SK-N-SH (cell line): ENCODE data around the gene PDPK1. TPM values are rescaled to one million over a fixed set of nuclear protein-coding genes. Genes with fewer than 3 reads are reported as not detected.

Experiments
- CTCF ChIA-PET: fragments of 300-600, 350-600 bp; formaldehyde crosslinking; extraction: SDS; loops from one replicate; lab custom pipeline; 2021; lab: Yijun Ruan, JAX
- POLR2A ChIA-PET: fragments of 350-600 bp; sonication (Branson Sonifier 250); formaldehyde crosslinking; extraction: SDS; loops from one replicate; lab custom pipeline; 2020; ENCODE audit warnings: antibody characterized with exemption, inconsistent platforms; lab: Yijun Ruan, JAX
- DNase-seq: peaks from one replicate; pipeline ENCODE4 v3.0.0; 2012
- H2AFZ ChIP-seq: fragments of 200-600 bp; sonication (generic); 2 replicates; pipeline ENCODE4 v1.8.1; 2016; ENCODE audit warnings: antibody characterized with exemption, mild to moderate bottlenecking, low read depth
- H3F3A ChIP-seq: fragments of 200-600 bp; sonication (generic); replicated peaks from 2 replicates; pipeline ENCODE3; 2016; ENCODE audit warnings: antibody characterized with exemption, mild to moderate bottlenecking; ENCODE audit not compliant: insufficient read depth
- H3K27ac ChIP-seq, 2 experiments: fragments of 200-500 bp in 1 of 2; fragments of 200-600 bp in 1 of 2; sonication (Bioruptor generic) in 1 of 2; sonication (generic), shearing (Covaris generic) in 1 of 2; 2 replicates each; pipeline versions ENCODE4 v1.5.1 to v1.6.1; 2014 to 2016; ENCODE audit warnings: low read depth in 2 of 2, inconsistent platforms in 1 of 2, low read length in 1 of 2, mild to moderate bottlenecking in 1 of 2, mixed read lengths in 1 of 2
- H3K27me3 ChIP-seq: fragments of 200-600 bp; sonication (generic), shearing (Covaris generic); 2 replicates; pipeline ENCODE4 v1.6.1; 2016; ENCODE audit warnings: mixed run types; ENCODE audit not compliant: insufficient read depth
- H3K36me3 ChIP-seq, 2 experiments: fragments of 200-500 bp in 1 of 2; fragments of 200-600 bp in 1 of 2; sonication (Bioruptor generic) in 1 of 2; sonication (generic) in 1 of 2; replicated peaks in 1 of 2; 2 replicates each; pipeline versions ENCODE3 to v1.5.1; 2014 to 2016; ENCODE audit warnings: low read length in 1 of 2, mild to moderate bottlenecking in 1 of 2; ENCODE audit not compliant: insufficient read depth in 2 of 2, control insufficient read depth in 1 of 2
- H3K4me1 ChIP-seq, 2 experiments: fragments of 200-500 bp in 1 of 2; fragments of 200-600 bp in 1 of 2; sonication (Bioruptor generic) in 1 of 2; sonication (generic), shearing (Covaris generic) in 1 of 2; 2 replicates each; pipeline versions ENCODE4 v1.5.1 to v1.6.1; 2014 to 2016; ENCODE audit warnings: low read depth in 1 of 2, low read length in 1 of 2, mixed run types in 1 of 2; ENCODE audit not compliant: insufficient read depth in 2 of 2, control insufficient read depth in 1 of 2
- H3K4me2 ChIP-seq: fragments of 200-600 bp; sonication (generic), shearing (Covaris generic); 2 replicates; pipeline ENCODE4 v1.6.1; 2017; ENCODE audit warnings: mixed run types
- H3K4me3 ChIP-seq, 2 experiments: fragments of 200-500 bp in 1 of 2; fragments of 200-600 bp in 1 of 2; sonication (Bioruptor generic) in 1 of 2; sonication (generic), shearing (Covaris generic) in 1 of 2; 2 replicates each; pipeline versions ENCODE4 v1.5.1 to v1.8.1; 2014 to 2016; ENCODE audit warnings: low read depth in 2 of 2, inconsistent platforms in 1 of 2, low read length in 1 of 2, mild to moderate bottlenecking in 1 of 2, mixed read lengths in 1 of 2, moderate library complexity in 1 of 2
- H3K79me2 ChIP-seq: fragments of 200-600 bp; sonication (generic); 2 replicates; pipeline ENCODE4 v1.8.1; 2017; ENCODE audit warnings: mild to moderate bottlenecking; ENCODE audit not compliant: insufficient read depth
- H3K9ac ChIP-seq: fragments of 200-600 bp; sonication (generic); 2 replicates; pipeline ENCODE4 v1.6.1; 2017; ENCODE audit warnings: mixed run types
- H3K9me2 ChIP-seq: fragments of 200-600 bp; sonication (generic); 2 replicates; pipeline ENCODE4 v1.6.1; 2017; ENCODE audit warnings: mixed run types
- H3K9me3 ChIP-seq: fragments of 200-600 bp; sonication (generic); 2 replicates; pipeline ENCODE4 v1.6.1; 2017; ENCODE audit warnings: mixed run types, mild to moderate bottlenecking, moderate library complexity
- H4K20me1 ChIP-seq: fragments of 200-600 bp; sonication (generic); 2 replicates; pipeline ENCODE4 v1.6.1; 2017; ENCODE audit warnings: mild to moderate bottlenecking, mixed run types; ENCODE audit not compliant: insufficient read depth
- CHD2 ChIP-seq: fragments of 150-350 bp; IDR thresholded peaks from 2 replicates; pipeline ENCODE4 v1.6.1; 2018; ENCODE audit warnings: low read length; ENCODE audit not compliant: partially characterized antibody
- FOXM1 ChIP-seq: IDR thresholded peaks from 2 replicates; pipeline ENCODE4 v1.4.0; 2012; ENCODE audit warnings: low read depth, mild to moderate bottlenecking
- GABPA ChIP-seq: IDR thresholded peaks from 2 replicates; pipeline ENCODE4 v1.4.0; 2012; ENCODE audit warnings: low read depth, mild to moderate bottlenecking
- JUND ChIP-seq: IDR thresholded peaks from 2 replicates; pipeline ENCODE4 v1.4.0; 2012
- MAX ChIP-seq: IDR thresholded peaks from 2 replicates; pipeline ENCODE4 v1.4.0; 2012; ENCODE audit warnings: low read depth
- PBX3 ChIP-seq: IDR thresholded peaks from 2 replicates; pipeline ENCODE4; 2012
- POLR2AphosphoS5 ChIP-seq: IDR thresholded peaks from 2 replicates; pipeline ENCODE4 v1.6.1; 2012; ENCODE audit warnings: low read depth, low read length
- RCOR1 ChIP-seq: fragments of 150-350 bp; IDR thresholded peaks from 2 replicates; pipeline ENCODE4 v1.6.1; 2017; ENCODE audit warnings: antibody characterized with exemption, low read length
- RFX5 ChIP-seq: IDR thresholded peaks from 2 replicates; pipeline ENCODE4 v1.6.1; 2012; ENCODE audit warnings: mild to moderate bottlenecking, improper control_type of control experiment, low read length
- RXRA ChIP-seq: IDR thresholded peaks from 2 replicates; pipeline ENCODE4 v1.4.0; 2012; ENCODE audit warnings: low read depth, mild to moderate bottlenecking, borderline replicate concordance
- SIN3A ChIP-seq: IDR thresholded peaks from 2 replicates; pipeline ENCODE4 v1.6.1; 2012; ENCODE audit warnings: low read depth, mild to moderate bottlenecking, low read length, moderate library complexity, borderline replicate concordance
- TCF12 ChIP-seq: IDR thresholded peaks from 2 replicates; pipeline ENCODE4 v1.4.0; 2012
- TEAD4 ChIP-seq: IDR thresholded peaks from 2 replicates; pipeline ENCODE4 v1.4.0; 2012; ENCODE audit warnings: mild to moderate bottlenecking, borderline replicate concordance; ENCODE audit not compliant: insufficient read depth
- USF1 ChIP-seq: IDR thresholded peaks from 2 replicates; pipeline ENCODE4 v1.4.0; 2012; ENCODE audit warnings: low read depth, borderline replicate concordance
- USF2 ChIP-seq: fragments of 150-350 bp; IDR thresholded peaks from 2 replicates; pipeline ENCODE4 v1.6.1; 2017; ENCODE audit warnings: antibody characterized with exemption, low read length, low read depth, borderline replicate concordance
- YY1 ChIP-seq: IDR thresholded peaks from 2 replicates; pipeline ENCODE4 v1.4.0; 2012; ENCODE audit warnings: low read depth, mild to moderate bottlenecking
- ZBTB33 ChIP-seq: IDR thresholded peaks from 2 replicates; pipeline ENCODE4 v1.4.0; 2012; ENCODE audit warnings: low read depth, borderline replicate concordance
- WGBS: methylation state at CpG from one replicate; pipeline ENCODE4 v1.1.6; 2017; ENCODE audit warnings: low lambda C conversion rate; 5-methylcytosine and 5-hydroxymethylcytosine counted together
- polyA plus RNA-seq, 3 experiments: library from polyadenylated mRNA; depleted of rRNA; stranded (reverse); fragments of >200 nt; gene quantifications; 2 replicates each; pipeline ENCODE4 v1.2.3, GENCODE V29; 2012

The PDPK1 gene
- polyA plus RNA-seq, 1 of the 3 experiments (the other 2 are of a cell fraction): 22.0 TPM

GRCh38 chr16:2499454-2499853, 38.4 kb upstream of the PDPK1 start:
- DNase-seq: no peak
- Histone ChIP-seq H3K79me2 (no peaks in the 10 kb centered on the region), H3K27ac (no peak overlapping the region), H3K4me1 (peaks cover 0 to 27% of the 10 kb centered on the region in 2 experiments; a peak in 1 of 4 replicates), H4K20me1 (0 out of 2 replicates have a peak, but pooled peaks cover 4% of the 10 kb centered on the region), H3K9me3 (no peaks in the 10 kb centered on the region), H3K36me3 (peaks cover 0 to 16% of the 10 kb centered on the region in 2 experiments), H3K9ac (no peak overlapping the region), H2AFZ (no peak overlapping the region), H3K9me2 (no peaks in the 10 kb centered on the region), H3K27me3 (no peaks in the 10 kb centered on the region), H3F3A (peaks cover 4% of the 10 kb centered on the region), H3K4me3 (no peak overlapping the region), H3K4me2 (no peak overlapping the region)
- POLR2A ChIA-PET: no interaction called here
- TF ChIP-seq PBX3 (no peak), TCF12 (no peak), TEAD4 (no peak), GABPA (no peak), JUND (no peak), YY1 (no peak), CHD2 (no peak), RFX5 (no peak), USF2 (no peak), RCOR1 (no peak)
- 87% methylated on average over 4 of the region's 6 CpGs for WGBS
- CTCF ChIA-PET: interaction anchor here (1.0 to 4.3 kb wide), 7 partner anchors 13 to 76 kb away, joined by 3 to 95 read pairs (median 5); partner anchors contain the start of genes CCNF, NTN3, TBC1D24 and TEDC2

- Histone ChIP-seq H3K4me3 (no peak overlapping the region), H3K9ac (no peak overlapping the region), H3K27me3 (no peaks in the 10 kb centered on the region), H3F3A (peaks cover 4% of the 10 kb centered on the region), H2AFZ (no peak overlapping the region), H3K4me2 (no peak overlapping the region), H3K79me2 (no peaks in the 10 kb centered on the region), H3K27ac (no peak overlapping the region; a peak in 1 of 4 replicates), H3K4me1 (peaks cover 0 to 27% of the 10 kb centered on the region in 2 experiments; a peak in 1 of 4 replicates), H4K20me1 (0 out of 2 replicates have a peak, but pooled peaks cover 4% of the 10 kb centered on the region), H3K9me2 (no peaks in the 10 kb centered on the region), H3K9me3 (no peaks in the 10 kb centered on the region), H3K36me3 (peaks cover 0 to 16% of the 10 kb centered on the region in 2 experiments)
- WGBS: 88% methylated on average over 21 of the region's 29 CpGs
- ChIA-PET POLR2A (interaction anchor here (2.6 kb wide), 1 partner anchor 31 kb away, joined by 19 read pairs; the partner anchor contains the start of gene NTN3), CTCF (interaction anchor here (1.1 to 4.3 kb wide), 10 partner anchors 13 to 305 kb away, joined by 3 to 95 read pairs (median 15); partner anchors contain the start of genes ABCA3, ATP6V0C, CCNF and NTN3)
- DNase-seq: no peak
- TF ChIP-seq SIN3A: no peak
- TF ChIP-seq ZBTB33: no peak
- TF ChIP-seq FOXM1: no peak
- no peak for TF ChIP-seq USF1
- no peak for TF ChIP-seq USF2
- no peak for TF ChIP-seq POLR2AphosphoS5
- no peak for TF ChIP-seq RXRA
- no peak for TF ChIP-seq TCF12
- TF ChIP-seq CHD2: no peak
- no peak for TF ChIP-seq MAX
These were observed 37.9 kb upstream of the PDPK1 start for GRCh38 chr16:2499890-2500429.
